HG02763 (cell line): ENCODE data around the gene SLC27A2.
"Not testable (repeated sequence)": the region's sequence is repeated elsewhere in the genome, so short reads cannot be mapped to it uniquely, and the experiment has no call there.

Source experiments
- ATAC-seq: cut with Tn5 transposase; IDR thresholded peaks from one replicate; pipeline ENCODE4 v1.9.1; 2021; ENCODE audit warnings: mild to moderate bottlenecking, moderate library complexity; ENCODE audit not compliant: unreplicated experiment

Gene SLC27A2

DNA sequence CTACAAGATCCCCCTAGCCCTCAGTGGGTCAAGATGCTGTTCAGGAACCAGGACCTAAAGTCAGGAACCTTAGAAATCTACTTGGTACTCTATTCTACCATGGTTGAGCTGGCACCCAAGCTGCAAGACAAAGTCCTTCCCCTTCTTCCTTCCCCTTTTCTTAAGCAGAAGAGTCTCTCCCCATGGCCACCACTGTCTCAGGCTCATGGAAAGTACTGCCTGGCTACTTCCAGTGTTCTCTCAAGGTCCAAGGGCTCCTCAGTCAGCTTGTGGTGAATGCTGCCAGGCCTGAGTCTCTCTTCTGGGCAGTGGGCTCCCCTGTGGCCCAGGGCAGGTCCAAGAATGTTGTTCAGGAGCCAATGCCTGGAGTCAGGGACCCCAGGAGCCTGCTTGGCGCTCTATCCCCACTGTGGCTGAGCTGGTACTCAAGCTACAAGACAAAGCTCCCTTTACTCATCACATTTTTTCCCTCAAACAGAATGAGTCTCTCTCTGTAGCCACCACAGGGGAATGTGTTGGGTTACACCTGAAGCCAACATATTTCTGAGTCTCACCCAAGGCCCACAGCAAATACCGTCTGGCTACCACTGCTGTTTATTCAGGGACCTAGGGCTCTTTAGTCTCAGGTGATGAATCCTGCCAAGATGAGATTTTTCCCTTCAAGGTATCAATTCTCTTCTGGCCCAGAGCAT lies 18.1 kb upstream of the SLC27A2 start:
- ATAC-seq: no peak

DNA sequence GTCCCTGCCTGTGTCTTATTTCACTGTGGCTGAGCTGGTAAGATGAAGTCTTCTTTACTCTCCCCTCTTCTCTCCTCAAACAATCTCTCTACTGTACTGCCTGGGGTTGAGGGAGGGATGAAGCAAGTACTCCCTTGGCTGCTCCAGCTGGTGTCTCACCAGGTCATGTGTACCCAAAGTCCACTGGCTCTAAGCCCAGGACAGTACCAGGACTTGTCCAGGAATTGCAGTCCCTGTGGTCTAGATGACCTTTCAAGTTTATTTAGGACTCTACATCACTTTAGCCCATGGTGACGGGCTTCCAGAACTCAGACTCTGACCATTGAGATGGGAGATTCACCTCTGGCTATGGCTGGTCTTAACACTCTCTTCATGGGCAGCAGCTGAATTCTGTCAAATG lies 17.5 kb upstream of the SLC27A2 start:
- no peak for ATAC-seq

DNA sequence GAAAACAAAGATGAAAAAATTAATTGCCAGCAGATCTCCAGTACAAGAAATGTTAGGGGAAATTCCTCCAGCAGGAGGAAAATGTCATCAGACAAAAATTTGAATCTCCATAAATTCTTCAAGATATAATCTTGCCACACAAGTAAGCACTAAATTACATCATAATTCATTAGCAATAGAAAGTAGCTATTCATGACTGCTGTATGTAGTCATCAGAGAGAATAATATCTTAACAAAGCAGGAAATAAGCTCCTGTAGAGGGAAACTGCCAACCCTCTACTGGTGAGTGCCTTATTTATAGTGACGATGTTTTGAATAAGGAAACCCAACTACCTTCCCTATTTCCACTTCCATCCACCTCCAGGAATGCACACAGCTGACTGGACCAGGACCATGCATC lies 15.8 kb upstream of the SLC27A2 start:
- ATAC-seq: no peak

DNA sequence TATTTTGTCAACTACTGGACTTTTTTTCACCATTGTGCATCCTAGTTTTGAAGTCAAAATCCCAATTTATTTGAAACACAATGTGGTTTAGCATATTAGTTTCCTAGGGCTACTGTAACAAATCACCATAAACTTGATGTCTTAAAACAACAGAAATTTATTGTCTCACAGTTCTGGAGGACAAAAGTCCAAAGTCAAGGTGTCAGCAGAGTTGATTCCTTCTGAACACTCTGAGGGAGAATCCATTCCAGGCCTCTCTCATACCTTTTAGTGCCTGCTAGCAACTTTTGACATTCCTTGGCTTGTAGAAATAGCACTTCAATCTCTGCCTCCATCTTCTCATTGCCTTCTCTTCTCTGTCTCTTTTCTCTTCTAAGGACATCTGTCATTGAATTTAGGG lies 14.9 kb upstream of the SLC27A2 start:
- ATAC-seq: no peak

DNA sequence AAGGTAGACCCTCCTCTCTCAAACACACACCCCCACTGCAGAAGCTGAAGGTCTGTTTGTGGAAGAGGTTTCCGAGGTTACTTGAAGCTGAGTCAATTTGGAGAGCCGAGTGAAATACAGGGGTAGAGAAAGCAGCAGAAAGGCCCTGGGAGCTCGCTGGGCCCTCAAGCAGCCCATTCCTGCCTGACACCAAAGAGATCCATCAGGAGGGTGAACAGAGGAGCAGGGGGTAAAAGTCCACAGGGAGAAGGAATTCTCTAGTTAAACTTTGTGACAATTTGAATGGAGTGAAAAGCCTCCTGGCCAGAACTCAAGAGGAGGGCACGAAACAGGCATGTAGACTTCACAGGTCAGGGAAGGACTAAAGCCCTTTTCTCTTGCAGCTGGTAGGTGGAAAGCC lies 13.6 kb upstream of the SLC27A2 start:
- ATAC-seq: no peak

DNA sequence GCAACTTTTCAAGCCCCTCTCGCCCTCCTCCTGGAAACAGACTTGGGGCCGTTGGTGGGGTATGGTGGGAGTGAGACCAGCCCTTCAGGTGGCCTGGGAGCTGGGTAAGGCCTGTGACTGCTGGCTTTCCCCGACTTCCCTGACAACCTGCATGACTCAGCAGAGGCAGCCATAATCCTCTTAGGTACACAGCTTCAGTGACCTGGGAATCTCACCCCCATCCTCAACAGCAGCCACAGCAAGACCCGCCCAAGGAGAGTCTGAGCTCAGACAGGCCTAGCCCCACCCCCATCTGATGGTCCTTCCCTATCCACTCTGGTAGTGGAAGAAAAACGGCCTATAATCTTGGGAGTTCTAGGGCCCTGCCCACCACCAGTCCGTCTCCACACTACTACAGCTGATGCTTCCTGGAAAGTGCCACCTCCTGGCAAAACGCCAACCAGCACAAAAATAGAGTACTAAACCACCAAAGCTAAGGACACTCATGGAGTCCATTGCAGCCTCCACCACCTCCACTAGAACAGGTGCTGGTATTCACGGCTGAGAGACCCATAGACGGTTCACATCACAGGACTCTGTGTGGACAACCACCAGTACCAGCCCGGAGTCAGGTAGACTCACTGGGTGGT lies 13.1 kb upstream of the SLC27A2 start:
- ATAC-seq: no peak

DNA sequence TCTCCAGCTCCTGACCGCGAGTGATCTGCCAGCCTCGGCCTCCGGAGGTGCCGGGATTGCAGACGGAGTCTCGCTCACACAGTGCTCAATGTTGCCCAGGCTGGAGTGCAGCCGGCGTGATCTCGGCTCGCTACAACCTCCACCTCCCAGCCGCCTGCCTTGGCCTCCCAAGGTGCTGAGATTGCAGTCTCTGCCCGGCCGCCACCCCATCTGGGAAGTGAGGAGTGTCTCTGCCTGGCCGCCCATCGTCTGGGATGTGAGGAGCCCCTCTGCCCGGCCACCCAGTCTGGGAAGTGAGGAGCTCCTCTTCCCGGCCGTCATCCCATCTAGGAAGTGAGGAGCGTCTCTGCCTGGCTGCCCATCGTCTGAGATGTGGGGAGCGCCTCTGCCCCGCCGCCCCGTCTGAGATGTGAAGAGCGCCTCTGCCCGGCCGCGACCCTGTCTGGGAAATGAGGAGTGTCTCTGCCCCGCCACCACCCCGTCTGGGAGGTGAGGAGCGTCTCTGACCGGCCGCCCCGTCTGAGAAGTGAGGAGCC lies 9.6 kb upstream of the SLC27A2 start:
- not testable (repeated sequence) for ATAC-seq

DNA sequence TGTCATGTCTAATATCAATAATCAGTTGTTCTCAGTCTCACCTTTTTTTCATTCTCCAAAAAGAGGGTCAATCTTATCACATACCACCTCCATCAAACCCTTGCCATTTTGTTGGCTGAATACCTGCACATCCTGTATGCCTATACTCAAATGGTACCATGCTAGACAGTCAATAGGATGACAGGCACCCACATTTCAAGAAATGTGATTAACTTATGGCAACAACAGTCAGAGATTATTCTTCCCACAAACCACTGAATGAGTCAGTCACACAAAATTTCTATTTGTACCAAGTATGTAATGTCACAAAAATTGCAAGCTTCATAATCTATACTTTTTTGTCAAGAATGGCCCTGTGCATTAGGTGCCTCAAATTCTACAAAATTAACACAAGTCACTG lies 5.1 kb upstream of the SLC27A2 start:
- ATAC-seq: no peak

DNA sequence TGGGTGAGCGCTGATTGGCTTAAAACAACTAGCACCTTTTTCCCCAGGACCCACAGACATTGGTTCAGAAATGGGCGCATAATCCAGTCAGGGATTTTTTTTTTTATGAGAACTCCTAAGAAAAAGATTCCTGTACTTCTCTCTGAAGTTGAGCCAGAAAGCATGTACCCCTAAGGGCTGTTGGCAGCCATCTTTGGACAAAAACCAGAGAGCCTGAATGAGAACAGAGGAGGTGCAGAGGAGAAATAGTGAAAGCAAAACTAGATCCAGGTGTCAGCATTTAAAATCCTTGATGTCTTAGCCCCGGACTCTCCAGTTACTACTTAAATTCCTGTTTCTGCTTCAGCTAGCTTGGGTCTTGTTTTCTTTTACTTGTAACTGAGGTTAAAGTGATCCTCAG lies 1.9 kb upstream of the SLC27A2 start:
- no peak for ATAC-seq

DNA sequence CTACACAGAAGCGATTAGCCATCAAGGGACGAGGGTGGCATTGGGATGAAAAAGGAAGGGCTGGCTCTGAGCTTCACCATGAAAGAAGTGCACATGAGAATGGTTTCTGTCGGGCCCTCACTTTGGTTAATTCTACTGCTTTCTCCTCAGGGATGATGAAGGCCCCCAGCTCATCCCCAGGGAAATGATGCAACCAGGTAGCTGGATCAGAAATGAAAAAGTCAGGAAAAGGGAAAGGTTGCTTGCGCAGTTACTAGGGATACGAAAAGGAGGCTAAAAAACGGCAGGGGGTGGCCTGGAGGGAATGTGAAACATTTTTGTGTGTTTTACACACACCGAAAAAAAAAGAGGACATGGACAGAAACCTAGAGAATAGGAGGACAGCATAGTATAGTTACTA lies 1.4 kb upstream of the SLC27A2 start:
- no peak for ATAC-seq

DNA sequence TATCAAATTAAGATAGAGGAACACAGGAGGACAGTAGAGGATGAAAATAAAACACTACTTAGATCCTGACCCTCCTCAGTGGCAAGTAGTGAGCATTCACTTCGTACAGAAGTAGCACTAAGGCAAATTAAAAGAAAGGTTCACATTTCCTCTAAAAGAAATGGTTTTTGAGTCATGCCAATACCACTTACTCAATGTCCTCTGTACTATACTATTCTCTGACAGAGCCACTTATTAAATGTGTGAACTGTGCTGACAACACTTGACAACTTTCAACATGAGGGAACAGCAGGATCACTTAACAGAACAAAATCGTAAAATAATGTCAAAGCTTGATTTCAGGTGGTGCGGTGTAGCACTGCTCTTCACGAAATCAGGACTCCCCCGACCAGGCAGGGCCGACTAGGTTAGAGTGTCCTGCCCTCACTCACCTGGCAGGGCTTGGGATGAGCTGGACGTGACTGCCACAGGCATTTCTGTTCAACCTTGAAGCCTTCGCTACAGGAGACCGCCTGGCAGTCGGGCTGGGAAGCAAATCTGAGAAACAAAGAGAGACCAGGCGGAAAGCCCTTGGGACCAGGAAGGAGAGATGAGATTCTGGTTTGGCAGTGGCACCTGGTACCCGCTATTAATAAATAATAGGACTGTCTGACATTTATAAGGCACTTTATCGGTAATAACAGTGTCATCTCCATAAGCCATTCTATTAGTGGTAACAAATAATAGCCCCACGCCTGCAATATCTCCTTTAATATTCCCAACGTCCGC lies 611 bp upstream of the SLC27A2 start:
- ATAC-seq: no peak

DNA sequence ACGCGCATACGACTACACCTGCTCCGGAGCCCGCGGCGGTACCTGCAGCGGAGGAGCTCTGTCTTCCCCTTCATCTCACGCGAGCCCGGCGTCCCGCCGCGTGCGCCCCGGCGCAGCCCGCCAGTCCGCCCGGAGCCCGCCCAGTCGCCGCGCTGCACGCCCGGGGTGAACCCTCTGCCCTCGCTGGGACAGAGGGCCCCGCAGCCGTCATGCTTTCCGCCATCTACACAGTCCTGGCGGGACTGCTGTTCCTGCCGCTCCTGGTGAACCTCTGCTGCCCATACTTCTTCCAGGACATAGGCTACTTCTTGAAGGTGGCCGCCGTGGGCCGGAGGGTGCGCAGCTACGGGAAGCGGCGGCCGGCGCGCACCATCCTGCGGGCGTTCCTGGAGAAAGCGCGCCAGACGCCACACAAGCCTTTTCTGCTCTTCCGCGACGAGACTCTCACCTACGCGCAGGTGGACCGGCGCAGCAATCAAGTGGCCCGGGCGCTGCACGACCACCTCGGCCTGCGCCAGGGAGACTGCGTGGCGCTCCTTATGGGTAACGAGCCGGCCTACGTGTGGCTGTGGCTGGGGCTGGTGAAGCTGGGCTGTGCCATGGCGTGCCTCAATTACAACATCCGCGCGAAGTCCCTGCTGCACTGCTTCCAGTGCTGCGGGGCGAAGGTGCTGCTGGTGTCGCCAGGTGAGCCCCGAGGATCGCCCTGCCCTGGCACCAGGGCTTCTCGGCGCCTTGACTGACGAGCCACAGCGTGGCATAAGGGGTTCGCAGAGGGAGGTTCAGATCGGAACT lies 420 bp downstream of the SLC27A2 start:
- peak; percentile 36 for ATAC-seq

DNA sequence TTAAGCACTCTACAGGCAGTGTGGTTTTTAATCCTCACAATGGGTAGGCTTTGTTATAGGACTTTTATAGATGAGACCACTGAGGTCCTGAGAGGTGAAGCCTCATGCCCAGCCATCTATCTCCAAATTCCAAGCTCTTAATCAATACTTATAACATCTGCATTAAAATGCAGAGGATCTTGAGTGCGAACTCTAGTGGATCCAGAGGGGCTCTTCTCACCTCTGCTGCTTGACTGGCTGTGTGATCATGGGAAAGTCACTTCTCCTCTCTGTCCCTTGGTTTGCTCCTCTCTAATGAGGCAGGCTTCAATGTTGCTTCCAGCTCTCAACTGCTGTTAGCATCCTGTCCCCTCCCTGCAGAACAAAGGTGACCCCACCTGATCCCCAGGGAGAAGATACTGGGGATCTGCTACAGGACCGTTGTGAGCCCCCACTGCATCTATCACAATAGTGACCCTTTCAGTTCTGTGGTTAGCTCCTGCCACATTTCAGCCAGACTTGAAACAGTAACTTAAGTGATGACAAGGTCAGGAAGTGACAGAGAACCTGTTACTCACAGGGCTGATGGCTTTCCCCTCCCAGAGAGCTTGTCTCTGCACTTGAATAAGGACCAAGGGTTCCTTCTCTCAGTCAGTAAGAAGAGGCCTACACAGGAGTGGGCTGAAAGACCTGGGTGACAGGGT lies 1.3 kb downstream of the SLC27A2 start:
- no peak for ATAC-seq

DNA sequence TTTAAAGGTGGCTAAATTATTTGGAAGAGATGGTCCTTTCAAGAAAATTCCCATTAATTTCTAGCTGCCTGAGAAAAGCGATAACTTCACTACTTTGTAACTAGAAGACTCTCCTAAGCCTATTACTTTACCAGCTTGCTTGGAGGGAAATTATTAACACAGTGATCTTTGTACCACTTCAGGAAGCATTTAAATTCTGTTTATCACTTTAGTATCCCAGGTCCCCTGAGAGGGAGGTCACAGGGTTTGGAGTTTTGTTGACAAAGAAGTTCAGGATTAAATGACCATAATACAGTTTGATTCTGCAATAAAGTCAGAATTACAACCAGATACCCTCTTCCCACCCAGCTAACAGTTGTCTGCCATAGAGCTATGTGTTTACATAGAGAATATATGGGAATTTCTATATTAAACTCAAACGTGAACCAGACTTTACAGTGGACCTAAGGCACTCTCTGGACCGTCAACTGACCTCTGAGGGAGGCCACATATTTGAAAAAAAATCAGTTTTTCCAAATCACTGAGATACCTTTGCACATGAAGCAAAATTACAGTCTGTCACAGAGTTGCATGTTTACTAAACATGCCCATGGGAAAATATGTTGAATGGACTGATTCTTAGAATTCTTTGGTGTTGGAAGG lies 3.0 kb downstream of the SLC27A2 start:
- no peak for ATAC-seq

DNA sequence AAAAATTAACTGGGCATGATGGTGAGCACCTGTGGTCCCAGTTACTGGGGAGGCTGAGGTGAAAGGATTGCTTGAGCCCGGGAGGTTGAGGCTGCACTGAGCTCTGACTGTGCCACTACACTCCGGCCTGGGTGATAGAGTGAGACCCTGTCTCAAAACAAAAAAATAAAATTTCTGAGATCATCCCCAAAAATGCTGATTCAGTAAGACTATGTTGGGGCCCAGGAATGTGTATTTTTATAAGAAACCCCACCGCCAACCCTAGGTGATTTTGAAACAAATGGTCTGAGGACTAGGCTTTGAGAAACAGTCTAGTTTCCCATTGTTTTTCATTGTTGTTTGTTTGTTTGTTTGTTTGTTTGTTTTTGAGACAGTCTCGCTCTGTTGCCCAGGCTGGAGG lies 4.1 kb downstream of the SLC27A2 start:
- ATAC-seq: no peak

DNA sequence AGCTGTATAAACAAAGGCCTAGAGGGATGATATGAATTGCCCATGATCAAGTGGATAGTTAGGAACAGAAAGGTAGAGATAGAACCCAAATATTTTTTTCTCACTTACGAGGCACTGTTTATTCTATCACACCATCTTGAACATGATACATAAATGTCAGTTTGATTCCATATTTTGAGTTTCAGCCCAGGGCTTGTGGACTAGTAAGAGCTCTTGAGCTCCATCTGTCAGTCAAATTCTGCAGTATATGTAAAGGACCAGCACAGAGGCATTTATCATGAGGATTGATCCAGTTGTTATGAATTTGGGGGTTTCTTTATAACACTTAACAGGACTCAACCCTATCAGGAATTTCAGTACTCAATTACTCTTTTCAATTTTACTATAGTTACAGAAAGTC lies 4.8 kb downstream of the SLC27A2 start:
- no peak for ATAC-seq

DNA sequence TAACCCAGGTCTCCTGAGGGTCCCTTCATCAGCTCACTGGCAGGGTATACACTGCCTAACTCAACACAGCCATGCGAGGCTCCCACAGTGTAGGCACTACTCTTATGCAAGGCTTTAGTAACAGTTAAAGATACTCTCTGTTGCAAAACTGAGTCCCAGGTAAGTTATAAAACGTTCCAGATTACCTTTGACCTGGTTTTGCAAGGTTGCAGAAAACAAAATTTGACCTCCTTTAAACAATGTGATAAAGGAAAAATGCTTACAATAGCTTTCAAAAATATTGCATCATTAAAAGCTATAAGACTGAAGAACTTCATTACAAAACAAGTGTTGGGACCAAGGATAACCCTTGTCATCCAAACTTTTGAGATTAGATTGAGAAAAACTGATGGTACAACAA lies 5.5 kb downstream of the SLC27A2 start:
- no peak for ATAC-seq

DNA sequence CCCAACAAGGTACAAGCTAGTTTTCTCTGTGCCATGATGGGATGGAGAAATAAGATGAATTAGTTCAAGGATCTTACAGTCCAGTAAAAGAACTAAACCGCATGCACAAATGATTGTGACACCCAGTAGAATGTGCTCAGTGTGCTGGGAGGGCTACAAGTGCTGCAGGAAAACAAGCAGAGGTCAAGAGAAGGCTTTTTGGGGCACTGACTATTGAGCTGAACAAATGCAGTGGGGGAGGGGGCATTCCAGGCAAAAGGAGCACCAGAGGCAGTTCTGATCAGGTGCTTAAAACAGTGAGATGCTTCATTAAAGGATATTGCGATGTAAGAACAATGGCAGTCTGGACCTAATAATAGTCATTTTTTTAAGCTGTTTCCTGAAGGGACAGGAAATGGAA lies 6.0 kb downstream of the SLC27A2 start:
- no peak for ATAC-seq

DNA sequence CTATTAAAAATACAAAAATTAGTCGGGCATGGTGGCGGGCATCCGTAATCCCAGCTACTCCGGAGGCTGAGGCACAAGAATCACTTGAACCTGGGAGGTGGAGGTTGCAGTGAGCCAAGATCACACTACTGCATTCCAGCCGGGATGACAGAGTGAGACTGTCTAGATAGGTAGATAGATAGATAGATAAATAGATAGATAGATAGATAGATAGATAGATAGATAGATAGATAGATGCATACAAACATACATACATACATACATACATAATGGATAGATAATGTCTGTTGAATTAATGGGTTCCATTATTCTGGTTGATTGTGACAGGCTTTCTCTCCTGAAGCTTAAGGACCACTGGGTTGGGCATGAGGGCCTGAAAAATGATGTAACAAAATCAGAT lies 6.8 kb downstream of the SLC27A2 start:
- not testable (repeated sequence) for ATAC-seq

DNA sequence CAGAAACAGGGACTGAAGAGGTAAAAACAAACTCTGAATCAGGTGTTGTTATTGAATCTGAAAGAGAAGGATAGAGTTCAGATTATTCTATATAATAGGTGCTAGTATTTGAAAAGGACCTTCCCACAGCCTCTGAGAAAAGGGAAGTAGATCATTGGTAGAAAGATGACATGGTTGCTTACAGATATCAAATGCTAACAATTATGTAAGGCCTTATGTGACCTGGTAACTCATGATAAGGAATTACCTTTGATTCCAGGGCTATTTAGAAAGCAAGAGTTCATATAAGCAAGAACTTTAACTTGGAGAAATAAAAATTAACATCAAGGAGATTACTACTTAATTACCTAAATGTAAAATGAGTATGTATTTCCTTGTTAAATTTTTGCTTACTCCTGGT lies 7.6 kb downstream of the SLC27A2 start:
- ATAC-seq: no peak
